DND-41 (cell line): ENCODE results near the gene MIXL1.

Source experiments
- CTCF ChIP-seq: IDR thresholded peaks from 2 replicates; pipeline ENCODE4 v1.5.1; 2012; ENCODE audit warnings: borderline replicate concordance, low read length, moderate library complexity, mild to moderate bottlenecking; ENCODE audit not compliant: poor library complexity, severe bottlenecking; ENCODE audit errors: extremely low read depth
- EZH2 ChIP-seq: IDR thresholded peaks from 3 replicates; pipeline ENCODE4 v1.6.1; 2012; ENCODE audit warnings: borderline replicate concordance, low read depth, mild to moderate bottlenecking, moderate library complexity, low read length, inconsistent platforms; ENCODE audit not compliant: severe bottlenecking

GRCh38 chr1:226207048-226207447 is 16.4 kb upstream of the MIXL1 start:
- no peak for TF ChIP-seq CTCF
- TF ChIP-seq EZH2: no peak
